Measurements from ENCODE around the gene RASL11B.

GRCh38 chr4:52880994-52881393 lies 18.9 kb downstream of the RASL11B start:
- no peak for TF ChIP-seq CTCF (IDR thresholded peaks at IDR 0.05)
- no peak for TF ChIP-seq POLR2A (IDR thresholded peaks at IDR 0.05)

Data from Peyer's patch (tissue), 4 donors.